ENCODE measurements around the gene AATK.

The AATK gene

DNA sequence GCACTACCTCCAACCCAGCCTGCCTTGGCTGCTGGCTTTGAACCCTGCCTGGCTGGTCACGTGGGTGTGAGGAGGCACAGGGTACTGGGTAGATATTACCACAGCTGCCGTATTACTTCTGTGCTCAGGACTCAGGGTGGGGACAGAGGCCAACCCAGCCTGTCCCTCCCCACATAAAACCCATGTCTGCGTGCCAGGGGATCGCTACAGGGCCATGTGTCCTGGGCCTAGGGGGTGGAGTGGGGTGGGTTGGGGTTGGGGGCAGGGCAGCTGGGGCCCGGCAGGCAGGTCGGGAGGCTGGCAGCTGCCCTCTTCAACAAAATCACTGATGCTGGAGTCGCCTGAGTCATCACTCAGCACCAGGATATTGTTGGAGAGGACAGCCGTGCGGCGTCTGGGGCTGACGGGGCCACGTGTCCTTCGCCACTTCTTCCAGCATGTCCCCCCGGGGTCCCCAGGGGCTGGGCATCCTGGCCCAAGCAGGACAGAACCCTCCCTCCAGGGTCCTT is 40.4 kb downstream of the AATK start:
- DNase-seq, result no peak

DNA sequence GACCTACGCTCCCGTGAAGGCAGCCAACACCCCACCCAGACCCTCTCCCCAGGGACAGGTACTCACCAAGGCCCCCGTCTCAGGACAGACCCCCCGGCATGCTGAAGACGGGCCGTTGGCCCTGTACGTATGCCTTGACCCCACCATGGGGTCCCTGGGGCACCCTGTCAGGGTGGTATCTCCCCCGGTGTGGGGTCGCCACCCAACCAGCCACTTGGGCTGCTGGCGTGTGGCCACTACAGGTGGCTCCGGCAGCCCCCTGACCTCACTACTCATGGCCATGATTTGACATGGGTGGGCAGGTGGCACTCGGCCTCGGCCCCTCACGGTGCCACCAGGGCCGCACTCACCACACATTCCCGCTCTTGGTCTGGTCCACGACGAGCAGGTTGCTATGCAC is 41.6 kb downstream of the AATK start:
- no peak for DNase-seq

DNA sequence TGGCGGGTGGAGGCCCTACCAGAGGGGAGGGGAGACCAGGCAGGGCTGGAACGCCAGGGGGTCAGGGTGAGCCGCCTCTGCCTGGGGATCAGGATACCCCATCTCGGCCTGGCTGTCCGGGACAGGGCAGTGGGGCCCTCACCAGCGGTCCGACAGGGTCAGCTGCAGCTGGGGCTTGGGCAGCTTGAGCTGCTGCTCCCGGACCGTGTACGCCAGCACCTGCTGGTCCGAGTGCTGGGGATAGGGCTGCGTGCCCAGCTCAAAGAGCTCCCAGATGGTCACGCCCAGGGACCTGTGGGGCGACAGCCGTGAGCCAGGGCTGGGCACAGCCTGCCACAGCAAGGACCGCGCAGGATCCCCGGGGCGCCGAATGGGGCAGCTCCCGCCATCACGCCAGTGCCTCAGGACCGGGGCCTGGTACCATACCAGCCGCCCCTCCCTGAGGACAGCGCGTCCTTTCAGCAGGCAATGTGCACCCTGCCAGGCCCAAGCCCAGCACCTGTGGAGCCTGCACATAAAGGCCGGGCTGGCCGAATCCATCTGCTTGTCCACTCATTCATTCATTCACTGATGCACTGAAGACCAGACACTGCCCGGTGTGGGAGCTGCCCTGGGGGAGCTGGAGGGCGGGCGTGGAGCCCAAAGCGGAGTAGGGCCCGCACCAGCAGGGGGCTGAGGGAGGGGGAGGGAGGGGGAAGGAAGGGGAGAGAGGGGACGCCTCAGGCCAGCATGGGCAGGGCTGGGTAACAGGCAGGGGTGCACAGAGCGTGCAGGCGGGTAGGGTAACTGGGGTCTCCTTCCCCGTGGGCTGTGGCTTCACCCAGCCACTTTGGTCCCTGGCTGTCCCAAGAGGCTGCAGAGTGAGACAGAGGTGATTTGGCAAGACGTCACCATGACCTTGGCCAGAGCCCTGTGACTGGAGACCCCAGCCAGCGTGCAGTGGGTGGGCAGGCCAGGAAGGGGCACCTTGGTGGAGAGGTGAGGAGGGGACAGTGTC is 42.7 kb downstream of the AATK start:
- DNase-seq, result no peak

DNA sequence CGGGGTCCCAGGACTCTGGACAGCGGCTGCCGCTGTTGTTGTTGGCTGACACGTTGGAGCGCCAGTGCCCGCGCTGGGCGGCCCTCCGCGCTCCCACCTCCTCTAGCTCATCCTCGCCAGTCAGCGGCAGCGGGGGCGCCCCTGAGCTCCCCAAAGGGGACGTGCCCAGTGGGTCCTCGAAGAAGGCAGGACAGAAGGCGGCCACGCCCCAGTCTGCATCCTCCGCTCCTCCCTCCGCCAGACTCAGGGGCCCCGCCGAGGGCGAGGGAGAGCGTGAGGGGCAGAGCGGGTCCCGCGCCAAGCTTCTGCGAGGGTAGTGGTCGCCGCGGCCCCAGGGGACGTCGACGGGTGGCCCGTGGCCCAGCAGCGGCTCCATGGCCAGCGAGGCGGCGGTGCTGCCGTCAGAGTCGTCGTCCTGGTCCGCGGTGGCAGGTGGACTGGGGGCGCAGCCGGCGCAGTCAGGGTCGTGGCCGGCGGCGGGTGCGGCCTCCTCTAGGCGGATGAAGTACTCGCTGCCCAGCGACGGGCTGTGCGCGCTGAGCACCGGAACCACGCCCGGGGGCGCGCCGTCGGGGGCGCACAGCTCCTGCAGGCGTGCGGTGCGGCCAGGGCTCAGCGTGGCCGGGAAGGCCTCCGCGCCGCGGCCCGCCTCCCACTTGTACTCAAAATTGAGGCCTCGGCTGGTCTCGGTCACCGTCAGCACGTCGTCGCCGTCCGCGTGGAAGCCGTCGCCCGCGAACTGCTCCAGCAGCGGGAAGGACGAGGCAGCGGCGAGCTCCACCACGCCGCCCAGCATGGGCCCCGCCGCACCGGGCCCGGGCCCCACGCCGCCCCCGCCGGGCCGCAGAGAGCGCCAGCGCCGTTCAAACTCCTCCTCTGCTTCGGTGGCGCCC is 43.9 kb downstream of the AATK start:
- DNase-seq, result no peak

DNA sequence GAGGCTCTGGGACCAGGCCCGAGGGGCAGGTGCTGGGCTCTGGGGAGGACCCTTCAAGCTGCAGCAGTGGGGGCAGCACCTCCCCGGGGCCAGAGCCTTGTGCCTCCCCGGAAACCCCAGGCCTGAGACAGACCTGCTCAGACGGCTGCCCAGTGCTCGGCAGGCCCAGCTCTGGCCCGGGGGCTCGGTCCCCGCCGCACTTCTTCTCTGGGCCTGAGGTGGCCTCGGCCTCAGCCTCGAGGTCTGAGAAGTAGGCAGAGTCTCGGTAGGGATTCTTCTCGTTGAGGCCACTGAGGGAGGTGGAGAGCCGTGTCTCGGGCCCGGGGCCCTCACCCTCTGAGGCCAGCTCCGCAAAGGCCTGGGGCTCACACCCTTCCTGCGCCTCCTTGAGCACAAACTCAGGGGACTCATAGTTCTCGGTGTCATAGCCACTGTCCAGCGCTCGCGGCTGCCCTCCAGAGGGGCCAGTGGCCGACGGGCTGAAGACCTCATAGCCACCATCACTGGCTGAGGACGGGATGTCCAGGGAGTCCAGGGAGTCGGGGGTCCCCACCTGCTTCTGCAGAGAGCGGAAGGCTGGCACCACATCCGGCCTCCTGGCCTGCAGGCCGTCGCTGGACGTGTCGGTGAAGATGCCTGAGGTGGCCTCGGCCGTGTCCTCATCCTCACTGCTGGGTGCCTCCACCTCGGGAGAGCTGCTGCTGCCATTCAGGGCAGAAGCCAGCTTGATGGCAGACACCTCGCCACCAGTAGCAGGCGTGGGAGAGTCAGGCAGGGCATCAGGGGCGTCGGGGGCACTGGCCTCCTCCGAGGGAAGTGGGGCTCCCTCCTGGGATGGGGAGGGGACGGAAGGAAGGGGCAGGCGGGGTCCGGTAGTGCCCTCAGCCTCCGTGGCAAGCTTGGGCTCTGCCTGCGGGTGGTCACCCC is 45.1 kb downstream of the AATK start:
- no peak for DNase-seq

DNA sequence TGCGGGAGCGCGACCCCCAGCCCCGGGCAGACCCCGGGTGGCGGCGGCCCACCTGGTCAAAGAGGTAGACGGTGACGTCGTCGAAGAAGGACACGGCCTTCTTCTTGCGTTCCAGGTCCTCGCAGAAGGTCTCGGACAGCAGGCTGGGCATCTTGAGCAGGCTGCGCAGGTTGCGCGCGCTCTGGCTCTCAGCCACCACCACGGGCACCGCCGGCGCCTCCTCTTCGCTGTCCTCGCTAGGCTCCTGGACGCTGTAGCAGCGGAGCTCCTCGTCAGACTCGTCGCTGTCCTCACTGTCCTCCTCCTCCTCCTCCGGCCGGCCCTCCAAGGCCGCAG is 45.9 kb downstream of the AATK start:
- no peak for DNase-seq

DNA sequence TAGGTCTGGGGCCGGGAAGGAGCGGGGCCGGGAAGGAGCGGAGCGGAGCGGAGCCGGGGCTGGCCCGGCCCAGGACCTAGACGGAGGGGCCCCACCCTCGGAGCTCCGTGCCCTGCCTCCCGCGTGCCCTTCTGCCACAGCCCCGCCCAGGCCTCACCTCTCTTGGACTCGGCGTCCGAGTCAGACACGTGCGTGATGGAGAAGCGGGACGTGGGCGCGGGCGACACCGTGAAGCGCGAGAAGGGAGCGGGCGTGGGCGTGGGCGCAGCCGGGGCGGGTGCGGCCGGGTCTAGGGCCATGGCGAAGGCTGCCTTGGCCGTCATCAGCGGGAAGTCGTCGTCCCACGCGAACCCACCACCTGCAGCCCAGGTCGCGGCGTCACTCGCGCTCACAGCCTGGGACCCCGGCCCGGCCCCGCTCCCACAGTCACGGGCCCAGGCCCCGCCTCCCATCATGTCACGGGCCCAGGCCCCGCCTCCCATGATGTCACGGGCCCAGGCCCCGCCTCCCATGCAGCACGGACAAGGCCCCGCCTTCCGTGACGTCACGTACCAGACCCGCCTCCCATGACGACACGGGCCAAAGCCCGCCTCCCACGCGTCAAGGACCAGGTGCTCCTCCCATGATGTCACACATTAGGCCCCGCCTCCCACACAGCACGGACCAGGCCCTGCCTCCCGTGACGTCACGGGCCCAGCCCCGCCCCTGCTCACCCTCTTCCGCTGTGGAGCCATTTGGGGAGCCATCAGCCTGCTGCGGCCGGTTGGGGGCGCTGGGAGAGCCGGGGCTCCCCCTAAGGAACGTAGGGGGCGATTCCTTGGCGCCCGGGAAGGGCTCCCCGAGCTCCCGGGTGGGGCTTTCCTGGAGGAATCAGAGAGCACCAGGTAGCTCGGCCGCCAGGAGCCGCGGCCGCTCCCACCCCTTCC is 46.5 kb downstream of the AATK start:
- DNase-seq, result no peak

DNA sequence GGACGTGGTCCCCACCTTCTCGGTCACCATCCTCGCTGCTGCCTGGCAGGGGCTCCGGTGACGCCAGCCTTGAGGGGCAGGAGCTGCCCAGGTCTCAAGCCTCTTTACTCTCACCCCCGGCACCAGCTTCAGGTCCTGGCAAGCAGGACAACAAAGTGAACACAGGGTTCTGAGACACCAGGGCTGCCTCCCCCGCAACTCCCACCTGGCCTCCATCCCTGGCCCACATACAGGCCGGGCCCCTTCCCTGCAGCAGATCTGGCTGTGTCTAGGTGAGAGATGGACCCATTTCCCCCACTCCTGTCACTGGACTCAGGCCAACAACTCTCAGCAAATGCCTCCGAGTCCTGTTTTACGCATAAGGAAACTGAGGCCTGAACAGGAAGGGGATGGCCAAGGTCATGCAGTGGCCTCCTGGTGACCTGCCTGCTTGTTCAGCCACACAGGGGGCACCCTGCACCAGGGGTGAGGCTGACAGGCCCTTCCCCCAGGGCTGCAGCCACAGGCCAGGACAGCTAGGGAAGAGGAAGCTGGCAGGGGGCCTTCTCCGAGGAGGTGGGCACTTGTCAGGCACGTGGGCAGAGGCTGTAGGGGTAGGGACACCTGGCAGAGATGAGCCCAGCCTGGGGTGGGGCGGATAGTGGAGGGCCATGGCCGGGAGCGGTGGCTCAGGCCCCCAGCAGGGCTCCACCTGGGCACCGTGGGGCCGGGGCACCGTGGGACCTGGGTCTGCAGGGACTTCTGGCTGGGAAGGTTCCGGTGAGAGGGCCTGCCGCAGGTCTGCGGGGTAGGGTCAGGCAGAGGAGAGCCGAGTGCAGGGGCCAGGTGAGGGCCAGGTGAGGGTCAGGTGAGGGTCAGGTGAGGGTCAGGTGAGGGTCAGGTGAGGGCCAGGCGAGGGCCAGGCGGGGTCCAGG is 47.5 kb downstream of the AATK start:
- no peak for DNase-seq

DNA sequence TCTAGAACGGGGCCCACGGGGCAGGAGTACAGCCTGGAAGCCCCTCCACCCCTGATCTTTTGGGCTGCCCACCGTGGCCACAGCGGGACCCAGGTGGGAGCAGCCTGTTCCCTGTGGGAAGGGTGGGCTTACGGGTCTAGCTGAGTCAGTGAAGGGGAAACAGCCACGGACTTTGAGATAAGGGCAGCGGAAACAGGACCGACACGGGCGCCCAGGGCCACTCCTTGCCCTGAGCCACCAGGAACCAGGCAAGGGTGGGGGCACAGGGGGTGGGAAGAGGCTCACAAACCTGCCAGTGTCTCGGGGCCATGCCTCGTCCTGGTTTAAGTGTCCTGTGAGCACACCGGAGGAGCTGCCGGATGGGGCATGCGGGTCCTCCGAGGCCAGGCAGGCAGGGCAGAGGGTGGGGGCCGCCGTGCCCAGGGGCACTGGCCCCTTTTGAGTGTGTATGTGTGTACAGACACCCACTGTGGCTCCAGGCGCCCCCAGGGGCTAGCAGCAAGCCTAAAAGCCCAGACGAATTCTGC is 48.3 kb downstream of the AATK start:
- no peak for DNase-seq

DNA sequence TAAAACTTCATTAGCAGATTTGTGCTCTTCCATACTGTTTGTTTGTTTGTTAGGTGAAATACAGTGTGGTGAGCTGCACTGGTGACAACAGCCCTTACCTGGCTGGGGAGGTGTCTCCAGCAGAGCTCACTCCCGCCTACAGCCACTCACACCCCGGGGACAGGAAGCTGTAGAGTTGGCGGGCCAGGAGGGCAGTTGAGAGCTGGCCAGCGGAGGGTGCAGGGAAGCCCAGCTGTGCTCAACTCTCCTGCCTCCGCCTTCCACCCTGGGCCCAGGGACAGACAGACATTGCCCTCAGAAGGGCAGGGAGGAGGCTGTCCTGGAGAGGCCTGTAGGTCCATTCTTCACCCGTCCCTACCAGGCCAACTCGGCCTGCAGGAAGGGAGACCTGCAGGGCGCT is 49.3 kb downstream of the AATK start:
- DNase-seq, result no peak

DNA sequence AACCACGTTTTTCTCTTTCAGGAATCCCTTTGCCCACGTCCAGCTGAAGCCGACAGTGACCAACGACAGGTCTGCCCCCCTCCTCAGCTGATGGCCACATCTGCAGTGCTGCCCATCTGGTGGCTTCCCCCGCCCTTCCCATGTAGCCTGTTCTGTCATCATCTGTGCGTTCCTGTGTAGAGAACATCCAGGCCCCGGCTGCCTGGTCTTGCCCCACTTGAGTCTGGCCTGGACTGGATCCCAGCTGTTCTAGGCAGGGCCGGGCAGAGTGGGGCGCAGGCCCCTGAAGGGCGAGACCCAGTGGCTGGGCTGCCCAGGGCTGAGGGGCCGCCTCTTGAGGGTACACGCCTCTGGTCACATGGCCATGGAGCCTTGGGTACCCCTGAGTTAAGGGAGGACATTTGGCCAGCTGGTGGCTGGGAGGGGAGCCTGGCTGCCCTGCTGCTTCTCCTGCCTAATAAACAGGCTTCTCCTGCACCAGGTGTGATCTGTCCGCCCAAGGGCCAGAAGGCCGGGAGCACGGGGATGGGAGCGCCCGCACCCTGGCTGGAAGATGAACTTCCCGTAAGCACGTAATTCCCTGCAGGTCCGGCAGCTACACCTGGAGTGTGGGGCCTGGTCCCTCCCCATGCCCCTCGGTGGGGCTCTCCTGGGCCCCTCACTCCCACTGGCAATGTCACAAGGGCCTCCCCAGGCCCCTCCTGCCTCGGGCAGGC is 50.1 kb downstream of the AATK start:
- DNase-seq, result no peak

DNA sequence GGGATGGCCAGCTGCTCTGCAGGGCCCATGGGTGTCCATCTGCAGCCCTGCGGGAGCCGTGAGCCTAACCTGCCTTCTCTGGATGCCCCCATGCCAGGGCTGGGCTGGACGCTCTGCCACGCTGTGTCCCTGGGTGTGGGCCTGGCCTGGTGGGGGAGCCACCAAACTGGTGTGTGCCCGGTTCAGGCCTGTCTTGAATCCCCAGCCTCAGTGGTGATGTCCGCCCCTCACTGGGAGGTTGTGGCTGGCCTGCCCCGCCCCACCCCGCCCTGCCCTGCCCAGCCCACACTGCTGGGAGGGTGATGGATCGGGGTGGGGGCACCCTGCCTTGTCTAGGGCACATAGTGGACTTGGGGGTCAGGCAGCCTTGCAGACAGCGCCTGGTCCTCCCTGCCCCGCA is 50.8 kb downstream of the AATK start:
- no peak for DNase-seq

DNA sequence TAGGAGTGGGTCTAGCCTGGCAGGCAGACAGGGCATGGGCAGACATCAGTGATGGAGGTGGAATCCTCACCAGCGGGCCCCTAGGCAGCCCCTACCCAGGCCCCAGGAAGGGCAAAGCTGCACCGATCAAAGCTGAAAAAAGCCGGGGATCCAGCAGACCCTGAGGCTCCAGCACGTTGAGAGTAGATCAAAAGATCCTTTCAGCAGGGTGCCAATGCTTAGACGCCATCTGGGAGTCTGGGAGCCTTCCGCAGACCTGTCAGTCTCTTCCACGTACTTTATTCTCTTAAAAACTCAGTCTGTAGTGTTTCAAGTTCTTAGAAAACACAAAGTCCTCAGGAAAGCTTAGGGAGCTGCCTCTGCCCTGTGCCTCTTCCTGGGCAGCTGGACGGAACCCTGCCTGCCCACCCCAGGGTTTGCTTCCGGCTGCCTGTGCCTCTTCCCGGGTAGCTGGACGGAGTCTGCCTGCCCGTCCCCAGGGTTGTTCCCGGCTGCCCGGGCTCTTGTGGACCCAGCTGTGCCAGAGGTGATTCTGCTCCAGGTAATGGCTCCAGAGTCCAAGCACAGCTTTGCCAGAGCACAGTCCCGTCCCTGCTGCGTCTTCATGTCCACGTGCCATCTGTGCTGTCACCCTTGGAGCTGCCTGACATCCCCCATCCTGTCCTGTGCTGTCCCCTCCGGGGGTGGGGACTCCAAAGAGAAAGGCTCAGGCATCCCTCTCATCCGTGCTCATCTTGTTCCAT is 51.5 kb downstream of the AATK start:
- DNase-seq, result no peak

DNA sequence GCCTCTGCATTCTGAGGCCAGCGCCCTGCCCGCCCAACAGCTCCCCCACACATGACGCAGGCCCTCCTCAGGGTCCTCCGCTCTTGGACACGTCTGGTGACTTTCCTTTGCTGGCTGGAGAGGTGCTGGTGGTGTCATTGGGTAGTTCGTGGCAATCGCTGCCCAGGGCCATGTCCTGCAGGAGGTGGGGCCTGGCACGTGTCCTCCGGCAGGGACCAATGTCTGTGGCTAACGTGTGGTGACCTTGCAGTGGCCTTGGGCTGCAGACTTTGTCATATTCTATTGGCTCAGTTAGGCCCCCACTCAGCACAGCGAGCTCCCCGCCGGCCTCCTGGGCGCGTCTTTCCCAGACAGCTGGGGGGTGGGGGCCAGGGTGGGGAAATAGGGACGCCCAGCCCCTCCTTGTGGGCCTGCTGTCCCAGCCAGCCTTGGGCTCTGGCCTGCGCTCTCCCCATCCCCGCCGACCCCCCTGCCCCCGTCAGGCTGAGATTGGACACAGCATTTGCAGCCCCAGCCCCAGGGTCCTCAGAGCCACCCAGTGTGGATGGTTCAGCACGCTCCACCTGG is 52.8 kb downstream of the AATK start:
- no peak for DNase-seq

DNA sequence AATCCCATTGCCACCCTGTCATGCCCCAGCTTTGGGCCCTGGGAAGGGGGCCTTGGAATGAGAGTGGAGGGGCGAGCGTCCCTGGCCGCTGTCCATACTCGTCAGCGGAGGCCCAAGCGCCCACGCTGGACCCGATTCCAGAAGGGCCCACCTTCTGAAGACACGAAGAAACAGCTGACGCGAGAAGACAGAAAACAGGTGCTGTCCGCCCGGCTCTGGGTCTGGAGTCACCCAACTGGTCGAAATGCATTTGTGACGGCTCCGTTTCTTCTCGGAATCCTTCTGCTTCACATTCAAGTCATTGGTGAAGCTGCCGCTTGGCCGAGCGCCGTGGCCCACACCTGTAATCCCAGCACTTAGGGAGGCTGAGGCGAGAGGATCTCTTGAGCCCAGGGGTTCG is 53.6 kb downstream of the AATK start:
- DNase-seq, result no peak

DNA sequence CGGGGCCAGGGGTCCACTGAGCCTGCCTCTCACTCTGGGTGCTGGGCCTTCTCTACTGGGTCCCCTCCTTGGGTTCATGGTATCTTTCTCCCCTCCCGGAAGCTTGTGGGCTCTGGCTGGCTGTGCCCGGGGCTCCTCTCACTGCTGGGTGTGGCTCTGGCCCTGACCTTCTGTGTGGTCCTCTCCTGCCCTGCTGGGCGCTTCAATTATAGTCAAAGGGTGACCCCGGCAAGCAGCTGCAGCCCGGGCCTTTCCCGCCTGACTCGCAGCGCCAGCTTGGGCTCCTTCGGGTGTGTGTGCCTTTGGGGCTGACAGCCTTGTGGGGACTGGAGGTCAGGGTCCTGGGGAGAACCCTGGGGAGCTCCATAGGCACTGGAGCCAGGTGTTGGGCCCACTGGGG is 55.0 kb downstream of the AATK start:
- no peak for DNase-seq

DNA sequence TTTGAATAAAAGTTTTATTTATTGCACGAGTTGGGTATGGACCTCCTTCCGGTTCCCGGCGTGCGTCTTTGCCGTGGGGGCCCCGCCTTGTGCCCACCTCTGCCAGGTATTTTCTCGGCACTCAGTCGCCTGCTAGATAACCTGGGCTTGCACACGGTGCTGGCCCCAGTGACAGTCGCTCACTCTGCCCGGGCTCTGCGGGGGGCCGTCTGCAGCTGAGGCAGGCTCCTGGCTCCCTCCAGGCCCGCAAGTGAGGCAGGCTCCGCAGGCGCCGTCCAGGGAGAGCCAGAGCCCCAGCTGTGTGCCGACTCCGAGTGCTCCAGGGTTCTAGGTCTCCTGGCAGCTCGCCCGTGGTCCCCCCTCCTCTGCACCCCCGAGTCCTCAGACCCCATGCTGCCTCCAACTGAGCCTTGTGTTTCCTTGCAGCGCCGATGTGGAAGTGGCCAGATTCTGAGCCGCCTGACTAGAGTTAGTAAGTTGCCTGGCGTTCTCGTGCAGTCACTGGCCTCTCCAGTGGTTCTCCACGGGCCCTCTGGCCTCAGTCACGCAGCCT is 55.5 kb downstream of the AATK start:
- no peak for DNase-seq

DNA sequence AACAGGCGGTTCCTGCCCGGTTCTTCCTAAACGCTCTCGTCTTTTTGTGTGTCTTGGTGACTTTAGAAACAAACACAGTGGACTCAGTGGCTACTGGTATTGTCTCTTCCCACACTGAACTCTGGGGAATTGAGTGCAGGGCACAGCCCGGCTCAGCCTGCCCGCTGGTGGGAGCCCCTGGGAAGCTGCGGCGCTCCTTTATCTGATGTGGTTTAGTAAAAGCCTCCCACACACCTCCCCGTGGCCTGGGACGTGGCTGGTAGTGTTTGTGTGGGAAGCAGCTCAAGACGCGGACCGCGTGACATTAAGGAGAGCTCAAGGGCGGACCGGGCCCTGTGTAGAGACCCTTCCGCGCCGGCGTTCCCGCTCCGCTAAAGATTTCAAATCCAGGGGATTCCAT is 56.1 kb downstream of the AATK start:
- DNase-seq, result no peak

Measured in AML-193 (cell line).